GM10847 (cell line): ENCODE measurements around the gene FAM120B.

Source experiments
- POLR2A ChIP-seq: IDR thresholded peaks from 2 replicates; pipeline ENCODE4 v1.6.1; 2011; ENCODE audit not compliant: insufficient read length; ENCODE audit errors: extremely low read depth

FAM120B gene

GRCh38 chr6:170444811-170445211, 138.3 kb downstream of the FAM120B start:
- TF ChIP-seq POLR2A: no peak

GRCh38 chr6:170445487-170445886, 138.9 kb downstream of the FAM120B start:
- no peak for TF ChIP-seq POLR2A

GRCh38 chr6:170445971-170446370, 139.4 kb downstream of the FAM120B start:
- no peak for TF ChIP-seq POLR2A

DNA sequence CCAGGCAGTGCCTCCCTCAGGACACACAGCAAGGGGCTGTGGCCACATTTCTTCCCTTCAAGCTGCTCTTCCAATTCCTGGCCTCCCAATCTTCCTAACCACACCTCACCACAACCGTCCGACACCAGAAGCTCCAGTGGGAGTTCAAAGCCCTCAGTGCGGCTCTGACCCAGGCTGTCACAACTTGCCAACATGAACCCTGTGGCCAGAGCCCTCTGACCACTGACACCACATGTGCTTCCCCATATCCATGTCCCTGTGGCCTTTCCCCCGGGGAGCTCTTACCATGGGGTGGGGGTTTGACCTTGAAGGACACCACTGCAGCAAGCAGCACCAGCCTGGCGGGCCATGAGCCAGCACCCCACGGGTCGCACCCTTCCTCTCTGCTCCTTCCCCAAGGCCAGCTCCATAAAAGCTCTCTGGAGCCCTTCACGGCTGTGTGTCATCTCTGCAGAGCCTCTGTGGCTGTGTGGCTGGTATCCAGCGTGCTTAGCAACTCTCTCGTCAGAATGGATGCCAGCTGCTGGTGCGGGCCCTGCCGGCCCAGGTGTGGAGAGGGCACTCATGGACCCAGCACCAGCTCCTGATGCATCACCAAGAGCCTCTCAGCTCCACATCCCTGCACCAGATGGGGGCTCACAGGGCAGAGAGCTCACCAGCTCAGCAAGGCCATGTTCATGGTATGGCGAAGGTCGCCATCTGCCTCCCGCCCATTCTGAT, 140.4 kb downstream of the FAM120B start:
- no peak for TF ChIP-seq POLR2A

DNA sequence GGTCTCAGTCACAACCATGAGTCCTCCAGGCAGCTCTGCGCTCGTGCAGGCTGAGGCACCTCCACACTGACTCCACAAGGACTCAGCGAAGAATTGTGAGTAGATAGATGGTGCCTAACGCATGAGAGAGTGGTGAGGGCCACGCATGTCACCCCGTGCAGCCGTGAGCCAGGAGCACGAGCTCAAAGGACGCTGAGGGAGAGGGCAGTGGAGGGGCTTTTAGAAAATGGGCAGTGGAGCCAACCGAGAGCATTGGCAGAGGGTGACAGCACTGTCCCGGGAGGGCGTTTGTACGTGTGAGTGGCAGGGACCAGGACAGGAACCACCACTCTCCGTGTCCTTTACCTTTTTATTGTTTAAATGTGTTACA, 141.0 kb downstream of the FAM120B start:
- no peak for TF ChIP-seq POLR2A

DNA sequence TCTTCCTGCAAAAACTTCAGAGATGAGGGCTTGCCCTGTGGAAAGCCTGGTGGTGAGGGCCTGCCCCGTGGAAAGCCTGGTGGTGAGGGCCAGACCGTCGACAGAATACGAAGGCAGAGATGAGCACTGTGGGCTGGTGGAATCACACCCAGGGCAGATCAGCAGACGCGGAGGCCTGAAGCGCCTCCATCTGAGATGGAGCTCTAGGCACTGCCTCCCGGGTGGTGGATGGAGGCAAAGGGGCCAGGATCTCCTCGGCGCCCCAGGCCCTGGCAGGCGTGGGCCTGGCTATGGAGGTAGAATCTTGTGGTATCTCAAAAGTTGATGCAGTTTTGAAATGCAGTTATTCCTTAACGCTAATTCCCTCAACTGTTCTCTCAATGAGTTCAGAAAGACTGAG, 141.8 kb downstream of the FAM120B start:
- TF ChIP-seq POLR2A: no peak

- no peak for TF ChIP-seq POLR2A
Measured at GRCh38 chr6:170448751-170449630, 142.4 kb downstream of the FAM120B start.

- no peak for TF ChIP-seq POLR2A
Measured at GRCh38 chr6:170449835-170450753, 143.5 kb downstream of the FAM120B start.

GRCh38 chr6:170450916-170451761, 144.6 kb downstream of the FAM120B start:
- TF ChIP-seq POLR2A: no peak

- TF ChIP-seq POLR2A: no peak
Measured at GRCh38 chr6:170451762-170452651, 145.4 kb downstream of the FAM120B start.

DNA sequence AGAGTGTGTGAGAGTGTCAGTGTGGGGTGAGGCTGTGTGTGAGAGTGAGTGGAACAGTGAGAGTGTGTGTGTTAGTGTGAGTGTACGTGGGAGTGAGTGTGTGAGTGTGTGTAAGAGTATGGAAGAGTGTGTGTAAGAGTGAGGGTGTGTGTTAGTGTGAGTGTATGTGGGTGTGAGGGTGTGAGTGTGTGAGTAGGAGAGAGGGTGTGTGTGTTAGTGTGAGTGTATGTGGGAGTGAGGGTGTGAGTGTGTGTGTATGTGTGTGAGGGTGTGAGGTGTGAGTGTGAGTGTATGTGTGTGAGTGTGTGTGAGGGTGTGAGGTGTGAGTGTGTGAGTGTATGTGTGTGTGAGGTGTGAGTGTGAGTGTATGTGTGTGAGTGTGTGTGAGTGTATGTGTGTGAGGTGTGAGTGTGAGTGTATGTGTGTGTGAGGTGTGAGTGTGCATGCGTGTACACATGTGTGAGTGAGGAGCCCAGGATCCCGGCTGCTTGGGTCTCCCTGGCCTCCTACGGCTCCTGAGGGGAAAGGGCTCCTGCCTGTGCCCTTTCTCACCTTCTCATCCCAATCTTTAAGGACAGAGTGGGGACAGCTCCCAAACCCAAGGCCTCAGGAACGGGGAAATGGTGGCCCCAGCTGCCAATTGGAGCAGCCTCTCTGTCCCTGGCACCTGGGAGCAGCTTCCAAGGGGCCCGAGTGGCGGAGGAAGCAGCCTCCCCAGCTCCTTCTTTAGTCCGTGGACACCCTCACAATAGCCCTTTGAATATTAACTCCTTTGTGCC, 146.4 kb downstream of the FAM120B start:
- no peak for TF ChIP-seq POLR2A

DNA sequence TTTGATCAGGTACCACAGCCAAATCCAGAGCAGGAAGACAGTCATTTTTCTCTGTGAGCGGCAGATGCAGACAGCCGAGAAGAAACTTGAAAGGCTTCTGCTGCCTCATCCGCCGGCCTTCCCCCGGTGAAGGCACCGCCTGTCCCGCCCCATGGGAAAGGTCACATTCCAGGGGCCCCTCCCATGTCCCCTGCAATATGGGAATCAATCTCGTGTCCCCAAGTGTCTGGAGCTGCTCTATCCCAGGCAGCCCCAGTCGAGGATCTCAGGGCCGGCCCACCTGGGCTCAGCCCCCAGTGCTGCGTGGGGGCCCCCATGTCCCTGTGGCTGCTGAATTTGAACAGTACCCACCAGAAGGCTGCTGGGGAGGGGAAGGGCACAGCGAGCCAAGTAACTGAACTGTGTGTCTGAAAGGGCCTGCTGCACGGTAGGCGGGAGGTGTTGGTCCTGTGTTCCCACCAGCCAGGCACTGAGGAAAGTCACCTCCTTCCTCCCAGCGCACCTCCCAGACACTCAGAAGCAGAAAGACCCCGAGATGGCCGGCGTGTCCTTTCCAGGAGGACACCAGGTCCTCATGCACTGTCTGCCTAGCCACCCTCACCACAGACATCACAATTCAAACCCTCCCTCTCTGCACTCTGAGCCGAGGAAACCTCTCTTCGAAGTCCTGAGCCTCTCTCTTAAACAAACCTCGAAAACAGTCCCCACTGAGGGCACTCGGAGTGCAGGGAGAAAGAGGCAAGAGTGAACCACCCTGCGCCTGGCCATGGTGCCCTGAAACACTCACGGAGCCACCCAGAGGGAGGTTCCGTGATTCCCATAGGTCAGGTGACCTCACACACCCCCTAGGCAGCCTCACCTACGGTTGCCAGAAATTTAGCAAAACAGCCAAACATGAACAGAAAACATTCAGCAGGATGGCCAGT, 147.3 kb downstream of the FAM120B start:
- TF ChIP-seq POLR2A: no peak
